ENCODE results near the gene OBSL1. TPM values are rescaled to one million over a fixed set of nuclear protein-coding genes. Genes with fewer than 3 reads are reported as not detected.

OBSL1 gene
- total RNA-seq, 1 experiment from 2014 or later = 76.5 TPM

GRCh38 chr2:219519526-219519916, 51.8 kb downstream of the OBSL1 start:
- no peak for DNase-seq

GRCh38 chr2:219517954-219518778, 53.2 kb downstream of the OBSL1 start:
- intact Hi-C loops (cut with micrococcal nuclease; ENCODE audit: unreplicated experiment) = no loop called here
- H3K27ac Mint-ChIP-seq (ENCODE audit: unreplicated experiment) = no peak overlapping the region
- CTCF ChIA-PET = interaction anchor here (1.2 to 1.7 kb wide), 2 partner anchors 20 to 23 kb away, joined by 3 to 9 read pairs; partner anchors contain the start of gene GMPPA
- BruUV-seq (replicated peaks) = no TSS peak
- DNase-seq = no peak
- H3K27me3 Mint-ChIP-seq (ENCODE audit: unreplicated experiment) = peaks cover 96% of the 10 kb centered on the region
- peaks cover 29% of the 10 kb centered on the region for H3K4me1 Mint-ChIP-seq (ENCODE audit: low read depth, unreplicated experiment)
- no peak for TF ChIP-seq CTCF (IDR thresholded peaks at IDR 0.05; ENCODE audit: unreplicated experiment)
- no peaks in the 10 kb centered on the region for H3K9me3 Mint-ChIP-seq (ENCODE audit: low read depth, unreplicated experiment)
- no peak overlapping the region for H3K4me3 Mint-ChIP-seq (ENCODE audit: low read depth, unreplicated experiment)
- H3K36me3 Mint-ChIP-seq (ENCODE audit: insufficient read depth, unreplicated experiment) = peaks cover 8% of the 10 kb centered on the region

More at GRCh38 chr2:219519526-219519916, 51.8 kb downstream of the OBSL1 start:
- Mint-ChIP-seq H3K4me3 (ENCODE audit: low read depth, unreplicated experiment) (no peak overlapping the region), H3K27ac (ENCODE audit: unreplicated experiment) (no peak overlapping the region), H3K9me3 (ENCODE audit: low read depth, unreplicated experiment) (no peaks in the 10 kb centered on the region), H3K27me3 (ENCODE audit: unreplicated experiment) (peaks cover 82% of the 10 kb centered on the region), H3K36me3 (ENCODE audit: insufficient read depth, unreplicated experiment) (no peaks in the 10 kb centered on the region), H3K4me1 (ENCODE audit: low read depth, unreplicated experiment) (peaks cover 15% of the 10 kb centered on the region)
- CTCF ChIA-PET = interaction anchor here (1.1 to 1.7 kb wide), 4 partner anchors 10 to 24 kb away, joined by 3 to 9 read pairs (median 5); partner anchors contain the start of gene GMPPA
- intact Hi-C loops (cut with micrococcal nuclease; ENCODE audit: unreplicated experiment) = no loop called here
- no peak for TF ChIP-seq CTCF (IDR thresholded peaks at IDR 0.05; ENCODE audit: unreplicated experiment)
- no TSS peak for BruUV-seq (replicated peaks)

DNA sequence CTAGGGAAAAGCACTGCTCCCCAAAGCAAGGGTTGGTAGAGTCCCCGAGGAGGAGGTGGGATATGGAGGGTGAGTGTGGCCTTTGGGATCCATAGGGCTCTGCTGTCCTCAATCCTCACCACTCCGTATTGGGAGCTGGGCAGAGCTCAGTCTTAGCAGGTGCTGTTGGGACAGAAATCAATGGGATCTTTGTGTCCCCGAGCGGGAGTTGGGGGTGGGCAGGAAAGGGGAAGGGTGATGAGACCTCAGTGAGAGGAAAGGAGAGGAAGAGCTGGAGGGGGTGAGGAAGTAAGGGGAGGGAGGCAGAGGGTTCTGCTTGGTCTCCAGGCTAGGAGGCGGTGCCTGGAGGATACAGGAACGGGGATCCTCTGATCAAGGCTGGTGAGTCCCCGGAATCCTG, 54.5 kb downstream of the OBSL1 start:
- H3K9me3 Mint-ChIP-seq (ENCODE audit: low read depth, unreplicated experiment) = no peaks in the 10 kb centered on the region
- no peak for TF ChIP-seq CTCF (IDR thresholded peaks at IDR 0.05; ENCODE audit: unreplicated experiment)
- DNase-seq = no peak
- intact Hi-C loops (cut with micrococcal nuclease; ENCODE audit: unreplicated experiment) = no loop called here
- no peak overlapping the region for H3K27ac Mint-ChIP-seq (ENCODE audit: unreplicated experiment)
- peaks cover 27% of the 10 kb centered on the region for H3K4me1 Mint-ChIP-seq (ENCODE audit: low read depth, unreplicated experiment)
- H3K27me3 Mint-ChIP-seq (ENCODE audit: unreplicated experiment) = peaks cover 100% of the 10 kb centered on the region
- peaks cover 9% of the 10 kb centered on the region for H3K36me3 Mint-ChIP-seq (ENCODE audit: insufficient read depth, unreplicated experiment)
- no peak overlapping the region for H3K4me3 Mint-ChIP-seq (ENCODE audit: low read depth, unreplicated experiment)
- CTCF ChIA-PET = interaction anchor here (0.5 kb wide), 1 partner anchor 84 kb away, joined by 3 read pairs; no protein-coding TSS in a partner anchor
- BruUV-seq (replicated peaks) = no TSS peak

DNA sequence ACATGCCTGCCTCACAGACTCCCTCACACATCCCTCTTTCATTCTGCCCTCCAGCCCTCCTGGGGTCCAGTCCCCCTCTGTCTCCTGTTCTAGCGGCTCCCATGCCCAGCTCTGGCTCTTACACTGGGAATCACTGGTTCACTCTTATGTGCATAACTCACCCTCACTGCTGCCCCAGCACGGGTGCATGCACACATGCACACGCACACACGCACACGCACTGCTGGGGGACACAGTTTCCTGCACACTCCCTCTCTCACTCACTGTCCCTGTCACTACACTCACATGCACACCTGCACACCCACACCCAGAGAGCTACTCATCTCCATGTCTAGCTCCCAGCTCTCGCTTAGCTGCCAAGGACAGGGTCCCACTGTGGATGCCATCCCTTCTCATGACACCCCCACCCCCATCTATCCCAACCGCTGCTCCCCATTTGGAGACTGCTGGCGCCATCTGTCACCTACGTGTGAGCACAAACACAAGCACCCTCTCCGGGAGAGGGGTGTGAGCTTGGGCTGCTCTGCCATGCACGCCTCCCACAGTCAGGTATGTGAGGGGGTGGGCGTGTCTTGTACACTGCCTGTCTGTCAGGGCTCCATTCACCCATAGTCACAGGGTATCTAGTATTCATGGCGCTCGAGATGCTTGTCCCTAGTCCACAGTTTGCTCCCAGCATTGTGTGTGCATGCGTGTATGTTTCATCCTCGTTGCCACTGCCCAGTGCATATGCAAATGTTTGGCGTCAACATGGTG, 55.3 kb downstream of the OBSL1 start:
- no peak for TF ChIP-seq CTCF (IDR thresholded peaks at IDR 0.05; ENCODE audit: unreplicated experiment)
- intact Hi-C loops (cut with micrococcal nuclease; ENCODE audit: unreplicated experiment) = no loop called here
- peaks cover 10% of the 10 kb centered on the region for H3K36me3 Mint-ChIP-seq (ENCODE audit: insufficient read depth, unreplicated experiment)
- H3K4me1 Mint-ChIP-seq (ENCODE audit: low read depth, unreplicated experiment) = peaks cover 19% of the 10 kb centered on the region
- no peak overlapping the region for H3K27ac Mint-ChIP-seq (ENCODE audit: unreplicated experiment)
- no peak for DNase-seq
- no peaks in the 10 kb centered on the region for H3K9me3 Mint-ChIP-seq (ENCODE audit: low read depth, unreplicated experiment)
- CTCF ChIA-PET = interaction anchor here (1.9 kb wide), 1 partner anchor 21 kb away, joined by 5 read pairs; a partner anchor contains a TSS
- no peak overlapping the region for H3K4me3 Mint-ChIP-seq (ENCODE audit: low read depth, unreplicated experiment)
- no TSS peak for BruUV-seq (replicated peaks)
- peaks cover 100% of the 10 kb centered on the region for H3K27me3 Mint-ChIP-seq (ENCODE audit: unreplicated experiment)

Measured in Calu3 (cell line).